Measurements from ENCODE around the gene PURA. TPM values are rescaled to one million over a fixed set of nuclear protein-coding genes. Genes with fewer than 3 reads are reported as not detected.

The PURA gene
- total RNA-seq, 2 experiments from 2014 or later: 14.7 to 15.1 TPM

DNA sequence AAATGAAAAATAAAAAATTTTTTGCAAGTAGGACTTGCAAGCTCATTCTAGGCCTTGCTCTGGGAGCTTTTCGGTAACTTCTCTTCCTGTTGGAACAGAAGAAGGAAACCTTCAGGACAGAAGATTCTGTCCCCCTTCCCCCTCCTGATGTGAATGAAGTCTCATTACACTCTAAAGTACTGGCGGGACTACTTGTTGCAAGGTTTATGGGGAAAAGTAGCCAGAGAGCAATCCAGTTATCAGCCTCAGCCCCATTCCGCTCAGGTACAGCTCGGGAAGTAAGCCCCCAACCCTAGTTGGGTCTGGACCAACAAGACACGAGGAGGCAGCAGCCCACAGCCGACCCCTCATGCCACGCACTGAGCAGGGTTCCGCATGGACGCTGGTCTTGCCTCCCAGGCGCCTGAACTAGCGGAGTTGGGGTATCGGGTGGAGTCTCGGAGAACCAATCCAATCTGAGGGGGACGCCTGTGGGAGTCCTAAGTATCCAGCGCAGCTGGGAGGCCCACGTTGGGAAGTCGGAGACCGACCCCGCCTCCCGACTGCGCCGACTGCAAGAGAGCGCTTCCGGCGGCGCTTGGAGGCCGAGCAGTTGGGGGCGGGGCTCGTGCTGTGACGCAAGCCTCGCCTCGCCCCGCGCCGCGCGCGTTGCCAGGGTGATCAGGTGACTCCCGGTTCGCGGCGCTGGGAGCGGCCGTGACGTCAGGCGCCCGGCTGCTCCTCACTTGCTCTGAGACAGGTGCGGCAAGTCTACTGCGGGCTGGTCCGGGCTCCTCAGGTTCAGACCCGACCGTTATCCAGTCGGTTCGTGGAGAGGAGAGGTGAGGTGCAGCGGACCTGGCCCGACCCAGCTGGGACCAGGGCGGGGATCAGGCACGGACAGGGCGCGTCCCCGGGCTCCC lies 60.8 kb downstream of the PURA start, which contains the start of gene CYSTM1:
Gene CYSTM1, plus strand, starts transcription at position 724 of the 902 bp plus-strand sequence. CDS start 19,278 bp downstream, outside the sequence.
- Mint-ChIP-seq H3K9me3 (no peaks in the 10 kb centered on the region), H3K4me3 (peak within 1 kb of the TSS; percentile 97), H3K36me3 (ENCODE audit: low read depth) (no peaks in the 10 kb centered on the region), H3K4me1 (peaks cover 19% of the 10 kb centered on the region), H3K27me3 (peaks cover 2% of the 10 kb centered on the region), H3K27ac (peak within 1 kb of the TSS; percentile 84)
- DNase-seq: peak; percentile 97
- ChIA-PET POLR2A (interaction anchor here (1.0 to 1.1 kb wide), 2 partner anchors 15 to 171 kb away, joined by 3 to 5 read pairs; partner anchors contain the start of gene HBEGF), CTCF (interaction anchor here (0.9 to 1.4 kb wide), 5 partner anchors 18 to 399 kb away, joined by 3 to 5 read pairs (median 4); no protein-coding TSS in a partner anchor)

Other genes with a start within 250 kb of the PURA start
- not detected for gene NRG2, start 70.8 kb upstream of the PURA start, total RNA-seq
- 1 to 10 TPM; 4.8 to 4.9 TPM for gene IGIP, start 11.8 kb downstream of the PURA start, total RNA-seq
- 10 to 100 TPM; 20.1 to 22.3 TPM for gene CYSTM1, start 61.1 kb downstream of the PURA start, total RNA-seq
- gene PFDN1, start 189.0 kb downstream of the PURA start, total RNA-seq: 10 to 100 TPM; 52.3 to 55.8 TPM
- gene HBEGF, start 232.5 kb downstream of the PURA start, total RNA-seq: 10 to 100 TPM; 67.9 to 69.1 TPM
- under 1 TPM; 0.43 to 0.78 TPM for gene SLC4A9, start 246.1 kb downstream of the PURA start, total RNA-seq

All from activated CD4-positive, alpha-beta memory T cell treated with anti-CD3 and anti-CD28 coated beads, Interleukin-2, amount 10 ng/mL, durations not matched to agents 7 days and 5 days (primary cell).